Stimulated activated naive B cell treated with anti-CD40 and anti-IgM and Interleukin-4, amounts not matched to agents 10 μg/mL and 1 μg/mL and 100 μg/mL, for 72 hours (primary cell): ENCODE data around the gene IL24.

Experiments used
- ATAC-seq, 2 donors: fragments of 150-1000 bp; cut with Tn5 transposase; replicated peaks; 2 replicates each; pipeline ENCODE4 v1.10.0; 2021; ENCODE audit warnings: moderate library complexity in 1 of 2
- DNase-seq: peaks from one replicate; pipeline ENCODE4 v3.0.0; 2021
- H3K27ac Mint-ChIP-seq: one replicate; pipeline ENCODE4 v1.8.0; 2022; ENCODE audit warnings: mild to moderate bottlenecking, mixed read lengths
- H3K27me3 Mint-ChIP-seq, 2 donors: one replicate each; pipeline ENCODE4 v1.8.0; 2022; ENCODE audit warnings: mixed read lengths in 2 of 2
- H3K36me3 Mint-ChIP-seq, 2 donors: one replicate each; pipeline ENCODE4 v1.8.0; 2022; ENCODE audit warnings: mixed read lengths in 2 of 2, mild to moderate bottlenecking in 1 of 2
- H3K4me1 Mint-ChIP-seq, 2 donors: one replicate each; pipeline ENCODE4 v1.8.0; 2022; ENCODE audit warnings: mixed read lengths in 2 of 2, mild to moderate bottlenecking in 1 of 2
- H3K4me3 Mint-ChIP-seq, 2 donors: one replicate each; pipeline ENCODE4 v1.8.0; 2022; ENCODE audit warnings: mild to moderate bottlenecking in 2 of 2, mixed read lengths in 2 of 2, moderate library complexity in 1 of 2
- H3K9me3 Mint-ChIP-seq, 2 donors: one replicate each; pipeline ENCODE4 v1.8.0; 2022; ENCODE audit warnings: mixed read lengths in 2 of 2, mild to moderate bottlenecking in 1 of 2

Gene IL24

GRCh38 chr1:206935491-206936067 is 38.3 kb downstream of the IL24 start:
- no peaks in the 10 kb centered on the region for H3K9me3 Mint-ChIP-seq
- H3K27me3 Mint-ChIP-seq: no peaks in the 10 kb centered on the region
- DNase-seq (no peak), ATAC-seq (peak; percentile 49 to 55)
- H3K4me1 Mint-ChIP-seq: peaks cover 38 to 44% of the 10 kb centered on the region in 2 donors
- H3K27ac Mint-ChIP-seq: peak overlapping the region; percentile 42
- H3K36me3 Mint-ChIP-seq: no peaks in the 10 kb centered on the region
- no peak overlapping the region for H3K4me3 Mint-ChIP-seq

DNA sequence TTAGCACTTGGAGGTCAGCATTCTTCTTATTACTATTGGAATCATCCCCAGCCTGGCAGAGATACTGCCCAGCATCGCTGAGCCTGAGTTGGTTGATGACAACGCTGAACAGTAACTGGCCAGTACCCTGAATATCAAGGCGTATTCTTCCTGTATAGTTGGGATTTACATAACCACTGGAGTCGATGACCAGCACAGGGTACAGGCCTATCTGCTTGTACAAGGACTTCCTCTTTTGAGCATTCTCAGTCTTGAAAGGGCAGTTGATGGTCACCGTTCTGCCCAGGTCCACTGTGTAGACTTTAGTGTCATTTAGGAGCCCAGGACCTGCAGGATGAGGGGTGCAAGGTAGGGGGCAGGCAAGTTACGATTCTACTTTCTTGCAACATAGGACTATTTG is 40.2 kb downstream of the IL24 start:
- no peak for DNase-seq
- peaks cover 19 to 26% of the 10 kb centered on the region in 2 donors for H3K4me1 Mint-ChIP-seq
- no peaks in the 10 kb centered on the region for H3K27me3 Mint-ChIP-seq
- no peaks in the 10 kb centered on the region for H3K36me3 Mint-ChIP-seq
- H3K4me3 Mint-ChIP-seq: no peak overlapping the region
- H3K9me3 Mint-ChIP-seq: no peaks in the 10 kb centered on the region
- no peak overlapping the region for H3K27ac Mint-ChIP-seq
- no peak for ATAC-seq

- ATAC-seq (no peak), DNase-seq (no peak)
- H3K4me1 Mint-ChIP-seq: peaks cover 8 to 13% of the 10 kb centered on the region in 2 donors
- no peak overlapping the region for H3K27ac Mint-ChIP-seq
- H3K4me3 Mint-ChIP-seq: no peak overlapping the region
- no peaks in the 10 kb centered on the region for H3K36me3 Mint-ChIP-seq
- H3K27me3 Mint-ChIP-seq: peaks cover 0 to 4% of the 10 kb centered on the region in 2 donors
- H3K9me3 Mint-ChIP-seq: no peaks in the 10 kb centered on the region
These were observed 41.9 kb downstream of the IL24 start for GRCh38 chr1:206939131-206939530.

GRCh38 chr1:206939841-206940587 is 42.8 kb downstream of the IL24 start:
- H3K27ac Mint-ChIP-seq: no peak overlapping the region
- no peak for DNase-seq
- H3K4me1 Mint-ChIP-seq: peaks cover 8 to 13% of the 10 kb centered on the region in 2 donors
- ATAC-seq: no peak
- H3K27me3 Mint-ChIP-seq: peaks cover 3 to 8% of the 10 kb centered on the region in 2 donors
- H3K9me3 Mint-ChIP-seq: no peaks in the 10 kb centered on the region
- no peak overlapping the region for H3K4me3 Mint-ChIP-seq
- H3K36me3 Mint-ChIP-seq: no peaks in the 10 kb centered on the region

DNA sequence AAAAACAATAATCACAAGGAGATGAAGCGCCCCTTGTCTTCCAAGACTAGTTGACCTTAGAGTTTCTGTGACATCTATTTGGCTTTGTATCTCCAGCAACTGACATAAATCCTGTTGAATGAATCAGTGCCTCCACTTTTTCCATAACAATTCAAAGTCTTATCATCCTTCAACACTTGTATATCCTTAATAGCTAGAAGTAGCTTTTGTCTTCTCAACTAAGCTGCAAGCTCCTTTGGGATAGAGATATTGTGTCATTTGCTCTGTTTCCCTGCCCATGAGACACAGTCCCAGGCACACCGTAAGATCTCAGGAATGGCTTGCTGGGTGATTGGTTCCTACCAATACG is 43.3 kb downstream of the IL24 start:
- H3K27ac Mint-ChIP-seq: no peak overlapping the region
- H3K4me1 Mint-ChIP-seq: peaks cover 6 to 8% of the 10 kb centered on the region in 2 donors
- no peak overlapping the region for H3K4me3 Mint-ChIP-seq

GRCh38 chr1:206941766-206942418 is 44.6 kb downstream of the IL24 start:
- Mint-ChIP-seq H3K4me3 (no peak overlapping the region), H3K9me3 (no peaks in the 10 kb centered on the region), H3K27me3 (peaks cover 7 to 18% of the 10 kb centered on the region in 2 donors), H3K27ac (no peak overlapping the region), H3K4me1 (peaks cover 4 to 6% of the 10 kb centered on the region in 2 donors), H3K36me3 (no peaks in the 10 kb centered on the region)
- DNase-seq (no peak), ATAC-seq (no peak)

More for the DNA sequence above, 43.3 kb downstream of the IL24 start:
- H3K36me3 Mint-ChIP-seq: no peaks in the 10 kb centered on the region
- DNase-seq: no peak
- no peak for ATAC-seq
- no peaks in the 10 kb centered on the region for H3K9me3 Mint-ChIP-seq
- H3K27me3 Mint-ChIP-seq: peaks cover 7 to 13% of the 10 kb centered on the region in 2 donors

DNA sequence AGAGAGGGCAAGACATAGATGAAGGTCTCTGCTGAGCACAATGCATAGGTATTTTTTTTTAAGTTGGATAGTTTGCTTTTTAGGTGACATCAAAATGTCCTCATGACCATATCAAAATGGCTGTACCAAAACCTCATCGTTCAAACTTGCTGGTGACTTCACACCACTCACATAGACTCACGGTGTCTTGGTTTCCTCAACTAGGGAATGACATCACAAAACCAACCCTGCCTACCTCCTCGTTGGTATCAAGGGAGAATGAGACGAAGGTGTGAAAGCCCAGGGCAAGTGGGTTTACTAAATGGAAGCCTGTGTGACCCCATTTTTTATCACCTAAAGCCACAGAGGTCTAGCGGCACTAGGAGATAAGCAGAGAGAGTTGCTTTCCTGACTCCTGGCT is 47.5 kb downstream of the IL24 start:
- H3K27me3 Mint-ChIP-seq: peaks cover 7 to 21% of the 10 kb centered on the region in 2 donors
- H3K9me3 Mint-ChIP-seq: no peaks in the 10 kb centered on the region
- no peaks in the 10 kb centered on the region for H3K36me3 Mint-ChIP-seq
- no peak overlapping the region for H3K27ac Mint-ChIP-seq
- H3K4me3 Mint-ChIP-seq: no peak overlapping the region
- DNase-seq (no peak), ATAC-seq (no peak)
- peaks cover 13 to 16% of the 10 kb centered on the region in 2 donors for H3K4me1 Mint-ChIP-seq

DNA sequence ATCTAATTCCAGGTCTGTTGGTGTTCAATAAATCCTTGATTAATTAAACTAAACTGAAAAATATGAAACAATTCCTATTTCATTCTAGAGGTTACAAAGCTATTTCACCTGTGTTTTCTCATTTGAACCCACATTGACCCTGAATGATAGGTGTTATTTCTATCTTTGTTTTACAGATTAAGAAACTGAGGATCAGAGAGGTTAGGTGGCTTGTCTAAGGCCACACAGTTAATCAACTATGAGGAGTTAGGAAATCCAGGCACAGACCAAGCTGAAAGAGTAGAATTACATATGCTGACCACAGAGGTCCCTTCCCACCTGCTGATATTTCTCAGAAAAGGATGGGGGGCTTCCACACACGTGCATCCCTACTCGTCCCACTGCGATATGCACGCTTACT is 48.5 kb downstream of the IL24 start:
- Mint-ChIP-seq H3K27ac (no peak overlapping the region), H3K9me3 (peaks cover 1 to 5% of the 10 kb centered on the region in 2 donors), H3K4me1 (peaks cover 9 to 12% of the 10 kb centered on the region in 2 donors), H3K4me3 (no peak overlapping the region), H3K27me3 (peaks cover 7 to 21% of the 10 kb centered on the region in 2 donors), H3K36me3 (peaks cover 0 to 4% of the 10 kb centered on the region in 2 donors)
- DNase-seq (no peak), ATAC-seq (no peak)

- H3K4me3 Mint-ChIP-seq: no peak within 1 kb of the TSS
- peaks cover 0 to 4% of the 10 kb centered on the region in 2 donors for H3K36me3 Mint-ChIP-seq
- no peak for ATAC-seq
- H3K27ac Mint-ChIP-seq: no peak within 1 kb of the TSS
- peaks cover 7 to 21% of the 10 kb centered on the region in 2 donors for H3K27me3 Mint-ChIP-seq
- peaks cover 12 to 13% of the 10 kb centered on the region in 2 donors for H3K4me1 Mint-ChIP-seq
- DNase-seq: no peak
- H3K9me3 Mint-ChIP-seq: peaks cover 1 to 5% of the 10 kb centered on the region in 2 donors
These were observed 49.0 kb downstream of the IL24 start, which contains the start of gene PIGR for GRCh38 chr1:206946261-206946660. PIGR (minus strand) TSS chr1:206946466; CDS start chr1:206940531, 5,935 bp downstream.

DNA sequence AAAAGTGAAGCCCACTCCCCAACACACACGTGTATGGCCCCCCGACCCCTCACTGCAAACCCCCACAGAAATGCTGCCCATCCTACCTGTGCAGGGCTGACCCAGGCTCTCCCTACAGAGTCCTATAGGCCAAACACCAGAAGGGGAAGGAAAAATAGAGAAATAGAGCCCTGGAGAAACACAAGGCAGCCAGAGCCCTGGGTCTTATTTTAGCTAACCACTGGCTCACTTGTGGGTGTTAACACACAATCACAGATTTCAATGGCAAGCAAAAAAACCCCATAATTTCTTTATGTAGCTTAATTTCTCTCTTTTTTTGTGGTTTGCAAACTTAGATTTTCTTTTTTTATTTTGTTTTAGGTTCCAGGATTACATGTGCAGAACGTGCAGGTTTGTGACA is 50.0 kb downstream of the IL24 start:
- peaks cover 17 to 23% of the 10 kb centered on the region in 2 donors for H3K4me1 Mint-ChIP-seq
- H3K36me3 Mint-ChIP-seq: peaks cover 0 to 4% of the 10 kb centered on the region in 2 donors
- no peak overlapping the region for H3K27ac Mint-ChIP-seq
- ATAC-seq (no peak), DNase-seq (no peak)
- H3K9me3 Mint-ChIP-seq: peaks cover 1 to 5% of the 10 kb centered on the region in 2 donors
- H3K4me3 Mint-ChIP-seq: no peak overlapping the region
- peaks cover 7 to 21% of the 10 kb centered on the region in 2 donors for H3K27me3 Mint-ChIP-seq

DNA sequence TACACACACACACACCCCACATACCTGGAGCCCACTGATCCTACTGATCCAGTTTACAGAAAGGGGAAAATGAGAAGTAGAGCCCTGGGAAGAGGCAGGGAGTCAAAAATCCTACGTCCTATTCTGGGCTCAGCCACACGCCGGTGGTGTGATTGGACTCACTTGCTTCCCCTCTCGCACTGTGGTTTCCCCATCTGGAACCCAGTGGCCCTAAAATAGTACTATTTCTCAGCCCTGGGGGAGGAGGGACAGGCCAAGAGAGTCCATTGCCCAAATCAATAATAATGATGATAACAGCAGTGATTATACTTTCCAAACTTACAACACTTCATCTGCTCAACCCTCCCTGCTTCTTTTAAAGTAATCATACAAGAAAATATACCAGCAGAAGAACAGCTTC is 52.0 kb downstream of the IL24 start:
- Mint-ChIP-seq H3K27ac (peak overlapping the region; percentile 47), H3K36me3 (peaks cover 0 to 4% of the 10 kb centered on the region in 2 donors), H3K9me3 (peaks cover 1 to 5% of the 10 kb centered on the region in 2 donors), H3K4me3 (no peak overlapping the region), H3K27me3 (peaks cover 7 to 17% of the 10 kb centered on the region in 2 donors), H3K4me1 (peaks cover 22 to 35% of the 10 kb centered on the region in 2 donors)
- ATAC-seq (no peak), DNase-seq (no peak)

- Mint-ChIP-seq H3K27me3 (peaks cover 7 to 17% of the 10 kb centered on the region in 2 donors), H3K9me3 (peaks cover 1 to 5% of the 10 kb centered on the region in 2 donors), H3K4me3 (no peak overlapping the region), H3K36me3 (peaks cover 0 to 4% of the 10 kb centered on the region in 2 donors), H3K4me1 (peaks cover 23 to 38% of the 10 kb centered on the region in 2 donors), H3K27ac (peak overlapping the region; percentile 47)
- DNase-seq: no peak
- ATAC-seq: no peak
These were observed 52.4 kb downstream of the IL24 start for GRCh38 chr1:206949641-206950040.

DNA sequence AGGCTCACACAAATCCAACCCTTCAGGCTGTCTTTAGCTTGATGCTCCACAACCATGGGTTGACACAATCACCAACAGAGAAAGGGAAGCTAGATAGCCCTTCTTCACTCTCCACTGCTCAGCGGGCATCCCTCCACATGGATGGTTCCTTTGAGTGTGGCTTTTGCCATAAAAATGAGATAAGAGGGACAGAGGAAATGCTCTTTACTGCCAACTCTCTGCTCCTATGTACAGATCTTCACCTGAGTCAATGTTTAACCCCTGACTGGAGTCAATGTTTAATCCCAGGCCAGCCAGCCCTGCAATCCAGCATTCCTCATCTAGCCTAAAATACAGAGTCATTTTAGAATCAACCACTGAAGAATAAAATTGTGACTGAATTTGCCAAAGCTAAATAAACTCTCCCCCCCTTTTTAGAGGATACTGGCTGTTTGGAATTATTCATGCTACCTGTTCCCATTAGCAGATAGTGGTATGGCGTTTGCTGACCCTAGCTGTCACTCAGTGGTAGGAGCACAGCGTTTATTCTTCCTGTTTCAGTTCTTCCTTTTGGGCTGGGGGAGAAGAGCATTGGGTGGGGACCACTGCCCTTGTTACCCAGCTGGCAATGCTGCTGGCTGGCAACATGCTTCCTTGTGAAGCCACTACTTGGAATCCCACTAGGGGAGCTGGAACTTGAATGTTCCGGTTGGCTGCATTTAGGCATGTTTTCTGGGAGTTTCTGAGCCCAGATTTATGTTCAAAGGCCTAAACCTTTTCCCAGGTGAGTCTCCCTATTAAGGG is 54.3 kb downstream of the IL24 start:
- Mint-ChIP-seq H3K4me1 (peaks cover 34 to 50% of the 10 kb centered on the region in 2 donors), H3K27me3 (peaks cover 0 to 3% of the 10 kb centered on the region in 2 donors), H3K27ac (no peak overlapping the region), H3K9me3 (peaks cover 1 to 5% of the 10 kb centered on the region in 2 donors), H3K36me3 (peaks cover 0 to 4% of the 10 kb centered on the region in 2 donors), H3K4me3 (no peak overlapping the region)
- DNase-seq: no peak
- peak in 1 of 2 donors; percentile 35 for ATAC-seq

DNA sequence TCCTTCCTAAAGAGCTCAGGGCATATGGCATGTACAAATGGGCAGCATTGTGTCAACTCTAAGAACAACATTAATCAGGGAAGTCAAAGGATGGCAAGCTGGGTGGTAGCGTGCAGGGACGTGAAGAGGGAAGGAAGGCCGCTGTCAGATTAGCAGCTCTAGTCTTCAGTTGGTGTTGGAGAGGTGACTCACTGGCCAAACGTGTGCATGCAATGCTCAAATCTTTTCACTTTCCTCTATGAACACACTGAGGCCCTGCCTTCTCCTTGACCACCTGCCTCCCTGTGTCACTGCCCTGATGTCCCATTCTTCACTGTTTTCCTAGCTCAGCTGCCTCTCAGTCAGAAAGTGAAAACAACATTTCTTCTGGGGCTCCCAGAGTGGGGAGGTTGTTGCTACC is 54.9 kb downstream of the IL24 start:
- no peak for ATAC-seq
- peaks cover 1 to 5% of the 10 kb centered on the region in 2 donors for H3K9me3 Mint-ChIP-seq
- peaks cover 0 to 4% of the 10 kb centered on the region in 2 donors for H3K36me3 Mint-ChIP-seq
- H3K4me1 Mint-ChIP-seq: peaks cover 34 to 50% of the 10 kb centered on the region in 2 donors
- peaks cover 0 to 3% of the 10 kb centered on the region in 2 donors for H3K27me3 Mint-ChIP-seq
- H3K27ac Mint-ChIP-seq: no peak overlapping the region
- no peak for DNase-seq
- no peak overlapping the region for H3K4me3 Mint-ChIP-seq
